ENCODE measurements around the gene PIGN.

The PIGN gene

DNA sequence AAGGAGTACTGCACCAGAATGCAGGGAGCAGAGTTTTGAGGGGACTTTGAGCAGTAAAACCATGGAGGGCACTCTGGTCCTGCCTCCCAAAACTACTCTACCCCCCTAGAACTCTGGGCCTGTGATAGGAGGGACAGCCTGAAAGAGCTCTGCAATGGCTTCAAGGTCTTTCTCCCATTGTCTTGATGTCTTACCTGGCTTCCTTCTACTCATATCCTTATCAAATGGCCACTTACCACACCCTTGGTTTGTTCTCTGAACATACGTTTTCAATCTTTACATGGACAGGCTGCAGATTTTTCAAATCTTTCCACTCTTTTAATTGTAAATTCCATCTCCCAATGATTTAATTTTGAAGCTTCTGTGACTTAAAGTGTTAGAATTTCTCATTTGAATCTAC lies 27.9 kb upstream of the PIGN start:
- TF ChIP-seq FOXP2 (optimal IDR thresholded peaks at IDR 0.05; ENCODE audit: borderline replicate concordance, extremely low read depth, extremely low read length, insufficient read depth) (no peak), POLR2AphosphoS5 (IDR thresholded peaks at IDR 0.05; ENCODE audit: low read depth, low read length) (no peak), SIN3A (IDR thresholded peaks at IDR 0.05; ENCODE audit: borderline replicate concordance, insufficient read depth, low read length) (no peak), REST (IDR thresholded peaks at IDR 0.05; ENCODE audit: insufficient read depth in 1 of 2, low read depth in 2 of 2, low read length in 2 of 2) (no peak), TAF1 (IDR thresholded peaks at IDR 0.05; ENCODE audit: borderline replicate concordance, insufficient read depth, low read length) (no peak)

- TF ChIP-seq REST (IDR thresholded peaks at IDR 0.05; ENCODE audit: insufficient read depth in 1 of 2, low read depth in 2 of 2, low read length in 2 of 2) (no peak), FOXP2 (optimal IDR thresholded peaks at IDR 0.05; ENCODE audit: borderline replicate concordance, extremely low read depth, extremely low read length, insufficient read depth) (no peak), POLR2AphosphoS5 (IDR thresholded peaks at IDR 0.05; ENCODE audit: low read depth, low read length) (no peak), TAF1 (IDR thresholded peaks at IDR 0.05; ENCODE audit: borderline replicate concordance, insufficient read depth, low read length) (no peak), SIN3A (IDR thresholded peaks at IDR 0.05; ENCODE audit: borderline replicate concordance, insufficient read depth, low read length) (no peak)
These were observed 24.5 kb upstream of the PIGN start for GRCh38 chr18:62211325-62211828.

GRCh38 chr18:62210138-62210537 lies 23.3 kb upstream of the PIGN start:
- TF ChIP-seq SIN3A (IDR thresholded peaks at IDR 0.05; ENCODE audit: borderline replicate concordance, insufficient read depth, low read length) (no peak), REST (IDR thresholded peaks at IDR 0.05; ENCODE audit: insufficient read depth in 1 of 2, low read depth in 2 of 2, low read length in 2 of 2) (no peak), POLR2AphosphoS5 (IDR thresholded peaks at IDR 0.05; ENCODE audit: low read depth, low read length) (no peak), TAF1 (IDR thresholded peaks at IDR 0.05; ENCODE audit: borderline replicate concordance, insufficient read depth, low read length) (no peak), FOXP2 (optimal IDR thresholded peaks at IDR 0.05; ENCODE audit: borderline replicate concordance, extremely low read depth, extremely low read length, insufficient read depth) (no peak)

DNA sequence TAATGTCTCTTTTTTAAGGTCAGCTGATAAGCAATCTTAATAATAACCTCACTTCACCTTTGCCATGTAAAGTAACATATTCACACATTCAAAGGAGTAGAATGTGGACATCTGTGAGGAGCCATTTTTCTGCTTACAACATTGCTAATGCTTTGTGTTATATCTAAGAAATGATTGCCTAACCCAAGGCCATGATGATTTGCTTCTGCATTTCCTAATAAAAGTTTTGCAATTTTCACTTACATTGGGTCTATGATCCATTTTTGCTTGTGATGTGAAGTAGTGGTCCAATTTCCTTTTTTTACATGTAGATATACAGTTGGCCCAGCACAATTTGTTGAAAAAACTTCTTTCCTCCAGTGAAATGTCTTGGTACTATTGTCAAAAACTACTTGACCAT lies 22.2 kb upstream of the PIGN start:
- TF ChIP-seq POLR2AphosphoS5 (IDR thresholded peaks at IDR 0.05; ENCODE audit: low read depth, low read length) (no peak), REST (IDR thresholded peaks at IDR 0.05; ENCODE audit: insufficient read depth in 1 of 2, low read depth in 2 of 2, low read length in 2 of 2) (no peak), TAF1 (IDR thresholded peaks at IDR 0.05; ENCODE audit: borderline replicate concordance, insufficient read depth, low read length) (no peak), FOXP2 (optimal IDR thresholded peaks at IDR 0.05; ENCODE audit: borderline replicate concordance, extremely low read depth, extremely low read length, insufficient read depth) (no peak), SIN3A (IDR thresholded peaks at IDR 0.05; ENCODE audit: borderline replicate concordance, insufficient read depth, low read length) (no peak)

DNA sequence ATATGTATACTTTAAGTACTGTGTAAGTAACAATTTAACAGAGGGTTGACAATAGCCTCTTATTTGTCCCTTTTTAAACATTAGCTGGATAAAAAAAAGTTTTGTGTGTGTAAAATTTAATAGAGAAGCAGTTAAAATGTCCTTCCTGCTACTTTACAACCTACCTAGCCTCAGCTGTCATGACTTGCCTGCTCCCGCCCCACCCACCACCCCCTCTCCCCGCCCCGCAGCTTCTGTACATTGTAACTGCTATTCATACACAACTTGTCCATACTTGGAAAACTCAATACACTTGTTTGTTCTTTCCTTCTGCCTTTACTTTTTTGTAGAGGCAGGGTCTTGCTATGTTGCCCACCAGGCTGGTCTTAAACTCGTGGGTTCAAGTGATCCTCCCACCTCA lies 19.7 kb upstream of the PIGN start:
- TF ChIP-seq REST (IDR thresholded peaks at IDR 0.05; ENCODE audit: insufficient read depth in 1 of 2, low read depth in 2 of 2, low read length in 2 of 2) (no peak), POLR2AphosphoS5 (IDR thresholded peaks at IDR 0.05; ENCODE audit: low read depth, low read length) (no peak), TAF1 (IDR thresholded peaks at IDR 0.05; ENCODE audit: borderline replicate concordance, insufficient read depth, low read length) (no peak), SIN3A (IDR thresholded peaks at IDR 0.05; ENCODE audit: borderline replicate concordance, insufficient read depth, low read length) (no peak), FOXP2 (optimal IDR thresholded peaks at IDR 0.05; ENCODE audit: borderline replicate concordance, extremely low read depth, extremely low read length, insufficient read depth) (no peak)

Data from PFSK-1 (cell line).